ENCODE data around the gene PTPRN2.

Gene PTPRN2

DNA sequence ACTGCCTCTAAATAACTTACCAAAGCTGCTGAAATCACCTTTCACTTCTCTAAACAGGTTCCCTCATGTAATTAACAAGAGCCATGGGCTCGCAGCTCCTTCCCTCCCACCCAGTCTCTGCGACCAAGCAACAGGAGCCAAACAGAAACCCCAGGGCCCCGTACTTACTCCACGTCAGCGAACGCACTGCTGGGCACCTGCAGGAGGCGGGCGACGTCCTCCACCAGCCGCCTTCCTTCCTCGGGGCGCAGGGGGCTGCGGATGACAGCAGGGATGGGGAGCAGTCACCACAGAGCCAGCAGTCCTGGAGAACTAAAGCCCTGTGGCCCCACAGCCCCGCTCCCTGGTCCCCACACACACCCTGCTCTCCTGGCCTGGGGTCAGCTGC is 477.0 kb downstream of the PTPRN2 start:
- no peak for DNase-seq (ENCODE audit: low read depth)
- no peak for TF ChIP-seq CTCF (IDR thresholded peaks at IDR 0.05; ENCODE audit: low read depth, low read length, missing control alignments)
- in situ Hi-C loops (cut with HindIII; ENCODE audit: low sequenced_read_pairs), result no loop called here
- H3K4me3 ChIP-seq (ENCODE audit: low read depth, low read length), result no peak overlapping the region

DNA sequence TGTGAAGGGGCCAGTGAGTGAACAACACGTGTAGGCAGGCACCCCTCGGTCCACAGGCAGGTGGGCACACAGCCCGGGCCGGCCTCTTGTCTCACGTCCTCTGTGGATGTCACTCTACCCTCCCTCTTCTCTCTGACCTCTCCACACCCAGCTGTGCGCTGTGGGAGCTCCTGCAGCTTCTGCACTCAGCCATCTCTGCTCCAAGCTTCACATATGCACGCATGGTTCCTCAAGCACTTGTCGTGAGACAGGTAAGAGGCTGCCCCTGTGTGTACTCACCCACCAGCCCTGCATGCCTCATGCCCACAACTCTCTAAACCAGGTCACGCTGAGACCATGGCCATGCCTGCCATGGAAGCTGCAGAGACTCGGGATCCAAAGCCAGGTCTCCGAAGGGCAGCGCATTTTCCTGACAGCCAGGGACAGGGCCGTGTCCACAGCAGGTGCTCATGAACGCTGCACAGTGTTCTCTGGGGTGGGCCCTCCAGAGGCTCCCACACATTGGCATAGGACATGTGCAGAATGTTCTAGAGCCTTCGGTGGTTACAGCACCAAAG is 477.5 kb downstream of the PTPRN2 start:
- DNase-seq (ENCODE audit: low read depth), result no peak
- no peak for TF ChIP-seq CTCF (IDR thresholded peaks at IDR 0.05; ENCODE audit: low read depth, low read length, missing control alignments)
- in situ Hi-C loops (cut with HindIII; ENCODE audit: low sequenced_read_pairs), result no loop called here
- H3K4me3 ChIP-seq (ENCODE audit: low read depth, low read length), result no peak overlapping the region

DNA sequence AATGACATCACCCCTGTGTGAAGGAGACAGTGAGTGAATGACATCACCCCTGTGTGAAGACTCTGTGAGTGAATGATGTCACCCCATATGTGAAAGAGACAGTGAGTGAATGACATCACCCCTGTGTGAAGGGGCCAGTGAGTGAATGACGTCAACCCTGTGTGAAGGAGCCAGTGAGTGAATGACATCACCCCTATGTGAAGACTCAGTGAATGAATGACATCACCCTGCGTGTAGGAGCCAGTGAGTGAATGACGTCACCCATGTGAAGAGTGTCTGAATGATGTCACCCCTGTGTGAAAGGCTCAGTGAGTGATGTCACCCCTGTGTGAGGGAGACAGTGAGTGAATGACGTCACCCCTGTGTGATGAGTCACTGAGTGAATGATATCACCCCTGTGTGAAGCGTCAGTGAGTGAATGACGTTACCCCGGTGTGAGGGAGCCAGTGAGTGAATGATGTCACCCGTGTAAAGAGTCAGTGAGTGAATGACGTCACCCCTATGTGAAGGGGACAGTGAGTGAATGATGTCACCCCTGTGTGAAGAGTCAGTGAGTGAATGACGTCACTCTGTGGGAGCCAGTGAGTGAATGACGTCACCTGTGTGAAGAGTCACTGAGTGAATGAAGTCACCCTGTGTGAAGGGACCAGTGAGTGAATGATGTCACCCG is 478.1 kb downstream of the PTPRN2 start:
- no peak for TF ChIP-seq CTCF (IDR thresholded peaks at IDR 0.05; ENCODE audit: low read depth, low read length, missing control alignments)
- DNase-seq (ENCODE audit: low read depth), result no peak
- no peak overlapping the region for H3K4me3 ChIP-seq (ENCODE audit: low read depth, low read length)
- in situ Hi-C loops (cut with HindIII; ENCODE audit: low sequenced_read_pairs), result no loop called here

GRCh38 chr7:158108646-158109293 is 478.9 kb downstream of the PTPRN2 start:
- in situ Hi-C loops (cut with HindIII; ENCODE audit: low sequenced_read_pairs), result no loop called here
- no peak overlapping the region for H3K4me3 ChIP-seq (ENCODE audit: low read depth, low read length)
- TF ChIP-seq CTCF (IDR thresholded peaks at IDR 0.05; ENCODE audit: low read depth, low read length, missing control alignments), result no peak
- DNase-seq (ENCODE audit: low read depth), result no peak

DNA sequence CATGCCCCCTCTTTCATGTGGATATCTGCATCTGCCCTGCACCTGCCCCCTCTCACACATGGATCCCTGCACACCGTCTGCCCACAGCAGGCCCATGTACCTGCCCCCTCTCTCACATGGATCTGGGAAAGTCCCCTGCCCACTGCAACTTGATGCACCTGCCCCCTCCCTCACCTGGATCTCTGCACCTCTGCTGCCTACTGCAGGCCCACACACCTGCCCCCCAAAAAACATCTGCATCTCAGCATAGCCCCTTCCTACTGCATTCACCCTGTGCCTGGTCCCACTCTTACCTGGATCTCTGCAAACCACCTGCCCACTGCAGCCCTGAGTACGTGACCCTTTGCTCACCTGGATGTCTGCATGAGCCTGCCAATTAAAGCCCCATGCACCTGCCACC is 479.8 kb downstream of the PTPRN2 start:
- DNase-seq (ENCODE audit: low read depth), result no peak
- H3K4me3 ChIP-seq (ENCODE audit: low read depth, low read length), result no peak overlapping the region
- in situ Hi-C loops (cut with HindIII; ENCODE audit: low sequenced_read_pairs), result no loop called here
- no peak for TF ChIP-seq CTCF (IDR thresholded peaks at IDR 0.05; ENCODE audit: low read depth, low read length, missing control alignments)

- in situ Hi-C loops (cut with HindIII; ENCODE audit: low sequenced_read_pairs), result no loop called here
- no peak overlapping the region for H3K4me3 ChIP-seq (ENCODE audit: low read depth, low read length)
- TF ChIP-seq CTCF (IDR thresholded peaks at IDR 0.05; ENCODE audit: low read depth, low read length, missing control alignments), result no peak
- DNase-seq (ENCODE audit: low read depth), result no peak
Observed at GRCh38 chr7:158106272-158106671, 481.4 kb downstream of the PTPRN2 start.

All from astrocyte of the cerebellum (primary cell).